GM18870 (cell line): Measurements from ENCODE around the gene SPATA12.

Experiments
- ATAC-seq: cut with Tn5 transposase; IDR thresholded peaks from one replicate; pipeline ENCODE4 v1.9.1; 2021; ENCODE audit warnings: moderate library complexity; ENCODE audit not compliant: unreplicated experiment

The SPATA12 gene, protein sequence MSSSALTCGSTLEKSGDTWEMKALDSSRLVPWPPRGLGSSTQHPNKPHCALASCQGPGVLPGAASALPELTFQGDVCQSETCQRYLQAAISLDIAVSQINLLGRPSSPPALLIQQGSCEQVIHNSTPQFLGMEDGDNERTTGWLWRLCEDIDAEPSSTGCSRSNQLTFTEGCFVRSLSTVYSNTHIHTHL

DNA sequence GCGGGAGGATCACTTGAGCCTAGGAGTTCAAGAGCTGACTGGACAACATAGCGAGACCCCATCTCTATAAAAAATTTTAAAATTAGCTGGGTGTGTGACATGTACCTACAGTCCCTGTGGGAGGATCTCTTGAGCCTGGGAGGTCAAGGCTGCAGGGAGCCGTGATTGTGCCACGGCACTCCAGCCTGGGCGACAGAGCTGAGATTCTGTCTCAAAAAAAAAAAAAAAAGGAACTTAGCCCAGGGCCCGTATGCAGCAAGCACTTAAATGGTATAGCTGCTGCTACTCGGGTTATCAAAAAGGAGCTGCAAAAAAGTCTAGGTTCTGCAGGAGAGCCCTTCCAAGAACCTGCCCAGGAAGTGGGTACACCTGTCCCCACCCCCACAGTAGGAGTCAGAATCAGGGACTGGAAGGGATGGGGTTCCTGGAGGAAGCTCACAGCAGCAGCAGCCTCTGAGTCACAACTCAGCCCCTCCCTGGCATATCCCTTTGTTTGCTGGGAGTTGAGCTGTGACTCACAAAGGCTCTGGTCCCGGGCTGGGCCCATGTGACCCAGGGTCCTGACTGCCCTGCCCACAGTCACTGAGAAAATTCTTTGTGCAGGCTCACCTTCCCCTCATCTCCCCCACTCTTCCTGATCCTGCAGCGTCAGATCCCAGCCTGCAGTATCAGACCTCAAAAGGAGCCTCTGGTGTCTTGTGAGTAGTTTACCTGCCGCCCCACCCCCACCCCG, at the start of gene SPATA12:
Gene SPATA12 (plus strand): TSS at position 576 of the 733 bp plus-strand sequence. CDS start 13,031 bp downstream, outside the sequence.
- ATAC-seq, result no peak

DNA sequence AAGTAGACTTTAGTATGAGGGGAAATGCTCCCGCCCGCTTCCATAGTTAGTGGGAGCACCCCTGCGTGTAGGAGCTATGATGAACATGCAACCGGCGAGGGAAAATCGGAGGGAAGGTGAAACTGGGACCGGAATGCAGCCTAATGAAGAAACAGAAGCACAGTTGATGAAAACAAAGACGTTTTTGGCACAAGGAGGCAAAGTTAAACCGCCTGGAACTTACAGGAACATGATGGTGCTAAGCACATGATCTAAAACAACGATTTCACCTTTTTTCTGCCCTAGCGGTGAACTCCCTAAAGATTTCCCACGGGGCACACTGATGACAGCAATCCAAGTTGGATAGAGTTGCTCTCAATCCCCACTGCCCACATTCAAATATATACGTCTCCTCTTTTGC, 49.4 kb upstream of the SPATA12 start:
- no peak for ATAC-seq

DNA sequence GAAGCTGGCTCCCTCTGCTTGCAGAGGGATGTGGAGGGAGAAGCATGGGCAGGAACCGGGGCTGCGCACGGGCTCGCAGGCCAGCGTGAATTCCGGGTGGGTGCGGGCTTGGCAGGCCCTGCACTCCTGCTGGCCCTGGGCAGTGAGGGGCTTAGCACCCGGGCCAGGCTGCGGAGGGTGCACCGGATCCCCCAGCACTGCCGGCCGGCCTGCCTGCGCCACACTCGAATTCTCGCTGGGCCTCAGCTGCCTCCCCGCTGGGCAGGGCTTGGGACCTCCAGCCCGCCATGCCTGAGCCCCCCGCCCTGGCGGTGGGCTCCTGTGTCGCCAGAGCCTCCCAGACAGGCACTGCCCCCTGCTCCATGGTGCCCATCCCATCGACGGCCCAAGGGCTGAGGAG, 47.6 kb upstream of the SPATA12 start:
- no peak for ATAC-seq

DNA sequence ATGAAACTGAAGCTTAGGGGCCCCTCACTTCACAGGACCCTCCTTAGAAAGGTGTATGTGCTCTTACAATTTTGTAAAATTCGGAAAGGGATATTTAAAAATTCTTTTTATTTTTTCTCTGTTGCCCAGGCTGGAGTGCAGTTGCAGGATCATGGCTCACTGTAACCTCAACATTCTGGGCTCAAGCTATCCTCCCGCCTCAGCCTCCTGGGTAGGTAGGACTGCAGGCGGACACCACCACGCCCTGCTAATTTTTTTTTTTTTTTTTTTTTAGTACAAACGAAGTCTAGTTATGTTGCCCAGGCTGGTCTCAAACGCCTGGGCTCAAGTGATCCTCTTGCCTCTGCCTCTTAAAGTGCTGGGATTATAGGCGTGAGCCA, 45.1 kb upstream of the SPATA12 start:
- ATAC-seq, result no peak

DNA sequence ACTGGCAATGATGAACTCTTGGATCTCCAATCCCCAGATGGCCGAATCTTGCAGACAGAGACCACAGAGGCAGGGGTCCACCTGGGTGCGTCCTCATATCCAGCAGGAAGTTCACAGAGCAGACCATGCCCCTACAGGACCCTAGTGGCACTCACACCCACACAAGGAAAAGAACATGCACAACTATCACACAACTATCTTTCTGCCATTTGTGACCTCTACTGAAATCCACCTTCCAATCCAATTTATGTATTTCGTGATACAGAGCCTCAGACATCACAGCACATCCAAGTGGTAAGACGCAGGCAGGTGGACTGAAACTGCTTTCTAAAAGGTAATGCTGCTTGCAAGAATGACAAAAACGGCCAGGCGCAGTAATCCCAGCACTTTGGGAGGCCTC, 44.6 kb upstream of the SPATA12 start:
- ATAC-seq, result no peak

DNA sequence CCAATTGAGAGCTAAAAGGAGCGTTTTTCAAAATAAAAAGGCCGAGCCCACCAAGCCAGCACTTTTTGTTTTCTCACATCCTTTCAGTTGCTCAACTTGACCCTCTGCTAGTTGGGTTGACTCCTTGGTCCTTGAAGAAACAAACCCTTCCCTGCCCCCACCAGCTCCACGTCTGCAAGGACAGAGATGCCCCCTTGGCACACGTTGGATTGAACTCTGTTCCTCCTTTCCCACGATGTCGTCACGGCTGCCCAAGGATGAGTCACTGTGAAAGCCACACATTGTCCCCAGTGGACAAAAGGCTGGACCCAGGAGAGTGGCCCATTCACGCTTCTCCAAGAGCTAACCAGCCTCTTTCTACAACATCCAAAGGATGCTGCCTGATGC, 43.0 kb upstream of the SPATA12 start:
- ATAC-seq, result no peak

DNA sequence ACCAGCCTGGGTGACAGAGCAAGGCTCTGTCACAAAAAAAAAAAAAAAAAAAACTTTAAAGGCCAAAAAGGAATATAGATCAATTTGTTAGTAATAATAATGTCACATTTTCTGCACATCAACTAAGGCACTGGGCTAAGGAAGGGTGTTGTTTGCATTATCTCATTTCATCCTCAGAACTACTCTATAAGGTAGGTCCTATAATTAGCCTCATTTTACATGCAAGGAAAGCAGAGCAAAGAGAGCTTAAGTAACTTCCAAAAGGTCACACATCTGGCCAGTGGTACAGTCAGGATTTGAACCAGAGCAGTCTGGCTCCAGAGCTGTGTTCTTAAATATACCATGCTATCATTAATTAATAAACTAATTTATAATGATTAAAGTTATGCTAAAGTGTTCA, 42.2 kb upstream of the SPATA12 start:
- no peak for ATAC-seq

DNA sequence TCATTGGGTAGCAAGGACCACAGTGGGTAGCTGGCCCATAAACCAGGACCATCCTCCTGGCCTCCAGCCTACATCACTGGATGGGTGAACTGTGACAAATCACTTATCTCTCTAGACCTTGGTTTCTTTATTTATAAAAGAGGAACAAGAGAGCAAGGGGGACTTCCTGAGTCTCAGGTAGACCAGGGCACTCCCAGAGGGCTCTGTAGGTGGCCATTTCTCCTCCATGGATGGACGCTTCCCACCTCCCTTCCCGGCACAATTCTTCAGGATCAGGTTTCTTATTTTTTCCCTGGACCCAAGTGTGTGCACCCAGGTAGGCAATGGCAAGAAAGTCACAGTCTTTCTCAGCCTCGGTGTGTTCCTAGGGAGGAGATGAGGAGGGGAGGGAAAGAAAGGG, 41.4 kb upstream of the SPATA12 start:
- no peak for ATAC-seq

DNA sequence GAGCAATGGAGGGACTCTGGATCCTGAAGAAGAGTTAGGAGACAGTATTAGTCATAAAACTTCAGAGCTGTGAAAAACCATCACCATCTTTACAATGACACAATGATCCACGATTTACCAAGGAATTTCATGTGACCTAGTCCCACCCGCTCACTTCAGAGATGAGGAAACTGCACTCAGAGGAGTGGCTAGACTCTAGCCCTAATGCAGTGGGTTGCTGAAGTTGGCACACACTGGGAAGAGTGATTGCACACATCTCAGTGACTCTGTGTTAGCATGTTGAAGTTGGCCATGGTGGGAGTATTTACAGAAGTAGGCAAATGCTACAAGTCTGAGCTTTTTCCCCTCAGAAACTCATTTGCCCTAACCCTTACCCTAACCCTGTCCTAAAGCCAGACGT, 35.2 kb upstream of the SPATA12 start:
- ATAC-seq, result no peak

DNA sequence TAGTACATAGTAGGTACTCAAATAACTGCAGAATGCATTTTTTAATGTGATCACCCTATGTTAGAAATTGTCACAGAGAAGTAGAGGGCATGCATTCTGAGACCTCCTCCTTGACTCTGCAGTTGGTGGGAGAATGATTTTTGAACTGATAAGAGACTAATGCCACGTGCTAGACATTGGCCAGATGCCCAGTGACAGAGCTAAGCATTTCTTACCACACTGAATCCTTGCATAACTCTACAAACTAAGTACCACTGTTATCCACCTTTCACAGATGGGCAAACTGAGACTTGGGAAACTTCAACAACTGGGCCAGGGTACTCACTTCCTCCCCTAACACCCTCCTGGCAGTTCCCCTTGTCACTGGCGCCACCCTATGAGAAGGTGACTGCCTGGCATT, 33.5 kb upstream of the SPATA12 start:
- ATAC-seq, result no peak

DNA sequence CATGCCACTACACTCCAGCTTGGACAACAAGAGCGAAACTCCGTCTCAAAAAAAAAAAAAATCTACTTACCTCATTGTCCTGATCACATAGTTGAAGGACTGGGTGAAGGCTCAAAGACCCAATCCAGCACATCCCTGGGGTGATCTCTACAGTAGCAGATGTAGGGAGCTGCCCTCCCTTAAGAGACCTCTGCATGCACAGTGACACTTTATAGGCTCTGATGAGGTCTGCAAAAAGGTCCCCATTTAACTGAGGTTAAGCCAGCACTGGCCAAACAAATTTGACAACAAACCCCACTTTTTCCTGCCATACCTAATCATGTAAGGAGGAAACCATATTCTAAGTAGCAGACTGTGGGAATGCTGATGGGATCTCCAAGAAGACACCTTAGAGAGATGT, 31.1 kb upstream of the SPATA12 start:
- no peak for ATAC-seq

DNA sequence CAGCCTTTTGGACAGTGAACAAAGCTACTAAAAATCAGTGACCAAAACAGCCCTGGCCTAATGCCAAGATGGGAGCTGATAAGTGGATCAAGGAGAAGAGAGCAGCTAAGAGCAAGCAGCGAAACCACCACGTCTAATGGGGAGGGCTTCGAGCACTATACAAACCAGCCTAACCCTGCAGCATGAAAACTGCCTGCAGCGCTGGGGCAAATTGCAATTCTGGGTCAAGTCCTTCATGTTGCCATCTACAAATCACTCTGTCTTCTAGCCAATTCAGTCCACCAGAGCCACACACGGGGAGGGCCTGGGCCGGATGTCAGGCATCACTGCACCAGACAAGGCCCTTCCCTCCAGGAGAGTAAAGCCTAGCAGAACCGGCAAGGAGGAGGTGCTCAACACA, 30.5 kb upstream of the SPATA12 start:
- no peak for ATAC-seq

DNA sequence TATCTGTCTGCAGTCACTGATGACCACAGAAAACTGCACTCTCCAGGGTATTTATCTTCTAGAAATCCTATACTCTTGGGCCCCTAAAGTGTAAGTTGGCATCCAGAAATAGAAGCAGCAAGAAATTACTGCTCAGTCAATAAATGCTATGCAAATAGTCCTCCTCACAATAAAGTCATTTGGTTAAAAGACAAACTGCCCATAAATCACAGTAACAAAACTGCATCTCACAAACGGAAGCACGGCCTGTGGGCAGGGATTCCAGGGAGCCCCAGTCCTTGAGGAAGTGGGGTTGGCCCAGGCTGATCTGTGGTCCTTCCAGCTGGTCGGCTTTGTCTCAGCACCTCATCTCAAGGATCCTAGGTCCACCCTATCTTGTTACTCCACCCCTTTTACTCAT, 29.7 kb upstream of the SPATA12 start:
- no peak for ATAC-seq

DNA sequence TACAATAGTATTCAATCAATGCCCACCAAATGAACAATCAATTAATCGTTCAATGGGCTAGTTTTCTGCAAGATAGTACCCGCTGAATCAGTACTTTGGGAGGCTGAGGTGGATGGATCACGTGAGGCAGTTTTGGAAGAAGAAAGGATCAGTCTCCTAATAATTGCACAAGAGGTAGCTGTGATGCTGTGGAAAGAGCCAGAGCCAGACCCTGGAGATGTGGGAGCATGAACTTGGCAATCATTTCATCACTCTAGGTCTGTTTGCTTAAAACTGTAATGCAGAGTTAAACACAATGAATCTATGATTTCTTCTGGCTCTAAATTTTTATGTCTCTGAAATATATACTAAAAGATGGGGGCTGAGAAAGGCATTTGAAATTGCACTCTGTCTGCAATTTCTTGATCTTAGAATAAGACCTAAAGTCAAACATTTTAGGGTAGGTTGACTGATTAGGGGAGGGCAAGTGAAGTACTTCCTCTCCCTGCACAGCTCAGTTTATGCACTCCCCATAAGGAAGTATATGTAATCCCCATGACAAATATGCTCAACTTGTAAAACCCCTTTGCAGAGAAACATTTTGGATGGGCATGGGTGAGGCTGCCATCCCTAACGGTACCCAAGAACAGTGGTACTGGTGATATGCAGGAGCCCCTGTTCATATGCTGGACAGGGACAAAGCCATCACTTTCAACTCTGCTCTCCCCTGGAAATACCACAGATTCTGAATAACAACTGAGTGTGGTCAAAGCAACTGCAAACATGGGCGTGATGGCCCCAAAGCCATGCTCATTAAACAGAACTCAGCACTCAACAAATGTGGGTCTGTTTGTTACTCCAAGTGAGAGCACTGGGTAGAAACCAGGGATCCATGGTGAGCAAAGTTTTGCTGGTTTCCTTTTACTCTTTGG, 28.6 kb upstream of the SPATA12 start:
- no peak for ATAC-seq

DNA sequence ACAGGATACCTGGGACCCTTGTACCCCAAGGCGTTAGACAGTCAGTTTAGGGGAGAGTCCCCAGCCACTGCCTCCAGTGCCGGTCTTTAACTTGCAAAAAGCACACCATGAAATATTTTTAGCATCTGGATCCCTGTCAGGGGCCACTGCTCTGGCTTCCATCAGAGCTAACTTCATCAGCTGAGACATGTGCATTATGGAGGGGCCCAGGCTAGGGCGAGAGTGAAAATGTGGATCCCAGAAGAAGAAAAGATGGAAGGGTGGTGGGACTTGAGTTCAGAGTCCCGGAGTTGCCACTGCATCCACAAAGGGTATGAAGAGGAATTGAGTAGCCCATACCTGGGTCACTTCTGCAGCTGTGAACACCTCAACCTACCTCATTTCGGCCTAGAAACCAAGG, 23.5 kb upstream of the SPATA12 start:
- ATAC-seq, result no peak

DNA sequence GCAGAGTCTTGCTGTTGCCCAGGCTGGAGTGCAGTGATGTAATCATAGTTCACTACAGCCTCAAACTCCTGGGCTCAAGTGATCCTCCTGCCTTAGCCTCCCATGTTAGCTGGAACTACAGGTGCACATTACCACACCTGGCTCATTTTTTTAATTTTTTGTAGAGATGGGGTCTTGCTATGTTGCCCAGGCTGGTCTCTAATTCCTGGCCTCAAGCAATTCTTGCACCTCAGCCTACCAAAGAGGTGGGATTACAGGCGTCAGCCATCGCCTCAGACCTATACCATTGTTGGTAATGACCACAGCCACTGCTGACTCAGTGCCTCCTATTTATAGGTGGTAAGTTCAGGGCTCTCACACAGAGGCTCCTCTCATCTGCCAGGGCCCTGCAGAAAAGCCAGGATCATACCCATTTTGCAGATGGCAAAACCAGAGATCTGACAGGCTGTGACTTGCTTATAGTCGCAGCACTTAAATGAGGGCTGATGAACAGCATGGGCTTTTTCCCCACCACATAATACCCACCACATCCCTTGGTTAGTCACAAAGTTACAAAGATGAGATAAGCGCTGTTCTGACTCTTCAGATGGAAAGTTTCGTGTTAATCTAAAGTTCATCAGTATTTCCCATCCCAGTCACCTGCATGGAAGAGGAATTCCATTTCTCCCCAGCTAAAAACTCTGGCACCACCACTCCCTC, 21.8 kb upstream of the SPATA12 start:
- no peak for ATAC-seq

DNA sequence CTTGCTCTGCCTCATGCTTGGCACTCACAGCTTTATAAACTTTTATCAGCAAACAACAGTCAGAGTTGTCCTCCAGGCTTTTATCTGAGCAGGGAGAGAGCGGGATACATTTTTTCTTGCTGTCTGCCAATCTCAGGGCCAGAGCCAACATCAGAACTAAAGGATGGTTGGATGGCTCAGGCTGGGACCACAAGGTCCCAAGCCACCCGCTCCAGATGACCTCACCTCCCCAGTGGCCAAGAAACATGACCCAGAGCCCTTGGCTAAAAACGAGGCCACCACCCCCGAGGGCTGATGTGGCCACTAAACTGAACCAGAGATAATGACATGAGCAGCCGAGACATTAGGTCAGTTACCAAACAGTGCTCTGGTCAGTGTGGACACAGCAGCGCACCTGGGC, 18.8 kb upstream of the SPATA12 start:
- no peak for ATAC-seq

DNA sequence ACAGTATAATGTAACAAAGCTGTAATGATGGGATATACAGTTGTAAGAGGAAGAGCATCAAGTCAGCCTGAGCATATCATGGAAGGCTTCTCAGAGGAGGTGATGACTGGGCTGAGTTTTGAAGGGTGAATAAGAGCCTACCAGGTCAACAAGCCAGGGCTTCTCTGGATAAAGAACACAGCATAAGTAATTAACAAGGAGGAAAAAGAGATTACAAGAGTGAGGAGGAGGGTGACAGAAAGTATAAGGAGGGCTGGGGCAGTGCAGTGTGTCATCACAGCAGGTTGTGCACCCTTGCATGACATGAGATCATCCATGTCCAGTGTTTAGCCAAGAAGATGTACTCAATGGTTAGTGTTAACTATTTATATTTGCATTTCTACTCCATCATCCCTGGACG, 16.9 kb upstream of the SPATA12 start:
- no peak for ATAC-seq

DNA sequence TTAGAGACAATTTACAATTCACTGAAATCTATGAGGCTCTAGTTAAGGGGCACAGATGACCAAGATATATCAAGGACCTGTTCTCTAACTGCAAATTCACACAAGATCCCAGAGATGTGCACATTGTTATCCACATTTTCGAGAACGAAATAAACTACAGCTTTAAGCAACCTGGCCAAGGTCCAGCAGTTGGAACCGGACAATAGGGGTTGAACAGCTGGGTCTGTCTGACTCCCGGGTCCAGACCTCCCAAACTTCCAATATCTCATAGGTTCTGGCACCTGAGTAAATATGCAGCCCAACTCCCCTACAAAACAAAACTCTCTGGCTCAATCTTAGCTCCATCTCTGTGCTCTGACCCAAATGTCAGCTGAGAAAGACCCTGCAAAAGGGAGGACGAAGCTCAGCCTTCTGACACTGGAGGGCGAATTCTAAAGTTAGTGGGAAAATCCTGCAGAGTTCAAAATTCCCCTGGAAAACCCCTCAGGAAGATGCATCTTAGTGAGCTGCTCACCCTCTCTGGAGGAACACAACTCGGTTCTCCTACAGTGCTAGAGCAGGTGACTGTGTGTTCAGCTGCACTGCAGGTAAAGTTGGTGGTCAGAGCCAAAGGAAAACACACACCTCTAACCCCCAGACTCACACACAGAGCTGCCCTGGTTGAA, 14.2 kb upstream of the SPATA12 start:
- no peak for ATAC-seq

DNA sequence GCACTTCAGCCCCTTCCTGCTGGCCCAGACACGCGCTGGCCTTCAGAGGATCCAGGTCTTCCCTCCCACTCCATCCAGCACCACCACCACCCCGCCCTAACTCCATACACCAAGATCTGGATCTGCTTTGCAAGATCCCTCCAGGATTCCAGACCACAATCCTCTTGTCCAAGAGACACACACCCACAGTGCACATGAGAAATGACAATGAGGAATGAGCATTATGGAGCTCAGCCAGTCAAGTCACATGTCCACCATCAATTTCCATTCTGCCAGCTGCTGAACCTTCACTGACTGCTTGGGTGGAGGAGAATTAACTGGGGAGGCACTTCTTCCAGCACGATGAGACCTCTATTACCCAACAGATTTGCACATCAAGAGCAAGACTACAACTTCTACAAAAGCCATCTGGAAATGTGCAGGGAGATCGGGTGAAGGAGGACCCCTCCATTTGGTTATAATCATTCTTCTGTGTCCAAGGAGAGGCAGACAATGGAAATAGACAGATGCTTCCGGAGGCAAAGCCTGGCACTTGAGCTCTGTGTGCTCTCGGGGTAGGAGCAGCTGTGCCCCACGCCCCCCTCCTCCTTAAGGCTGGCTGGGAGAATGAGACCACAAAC, 12.3 kb upstream of the SPATA12 start:
- no peak for ATAC-seq
